ENCODE results near the gene TNFAIP2.
"Not testable (repeated sequence)": the region's sequence is repeated elsewhere in the genome, so short reads cannot be mapped to it uniquely, and the experiment has no call there.

- not testable (repeated sequence) for TF ChIP-seq CTCF (conservative IDR thresholded peaks at IDR 0.05; ENCODE audit: low read depth, low read length); EZH2 (IDR thresholded peaks at IDR 0.05; ENCODE audit: low read length, unreplicated experiment)
Measured at GRCh38 chr14:103176176-103176575, 52.9 kb downstream of the TNFAIP2 start.

Data from PC-3 (cell line).